GM19372 (cell line): ENCODE data around the gene ZNF630.
"Not testable (repeated sequence)": the region's sequence is repeated elsewhere in the genome, so short reads cannot be mapped to it uniquely, and the experiment has no call there.

Source experiments
- ATAC-seq: cut with Tn5 transposase; IDR thresholded peaks from one replicate; pipeline ENCODE4 v1.9.1; 2021; ENCODE audit warnings: mild to moderate bottlenecking, low read depth, moderate library complexity; ENCODE audit not compliant: unreplicated experiment

ZNF630 gene

DNA sequence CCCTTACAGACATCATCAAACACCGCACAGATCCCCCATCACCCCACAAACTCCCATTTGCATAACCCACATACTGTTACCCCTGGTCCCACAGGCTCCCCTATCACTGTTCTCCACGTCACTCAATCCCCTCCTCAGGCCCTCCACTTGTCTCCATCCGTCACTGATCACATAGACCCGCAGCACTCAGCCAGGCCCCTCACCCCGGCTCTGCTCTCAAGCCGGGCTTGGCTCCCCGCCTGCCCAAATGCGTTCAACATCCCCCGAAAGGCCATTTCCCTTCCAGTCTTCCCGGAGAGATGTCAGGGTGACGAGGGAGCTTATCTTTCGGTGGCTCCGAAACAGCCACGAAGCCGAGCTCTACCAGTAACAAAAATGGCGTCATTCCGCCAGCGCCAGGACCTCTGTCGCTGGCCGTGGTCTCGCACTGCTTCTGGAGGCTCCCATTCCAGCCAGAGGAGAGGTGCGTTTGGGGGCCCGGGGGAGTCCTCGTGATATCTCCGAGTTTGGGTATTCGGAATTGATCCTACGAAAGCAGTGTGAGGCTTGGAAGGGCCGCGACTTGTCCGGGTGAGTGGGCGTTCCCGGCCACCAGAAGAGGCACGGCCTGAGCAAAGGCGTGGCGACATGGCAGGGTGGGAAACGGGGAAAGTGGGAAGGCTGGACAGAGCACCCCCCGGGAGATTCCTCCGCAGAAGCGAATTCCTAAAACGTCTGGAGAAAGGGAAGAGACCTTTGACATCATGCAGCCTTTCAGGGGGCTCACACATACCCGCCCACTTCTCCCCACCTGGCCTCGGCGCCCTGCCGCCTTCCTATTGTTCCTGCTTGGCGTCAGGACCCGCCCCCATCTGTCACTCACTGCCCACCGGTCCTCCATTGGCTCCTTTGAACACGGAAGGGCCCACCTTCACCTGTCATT, at the start of gene ZNF630:
Gene ZNF630 (minus strand): TSS at position 577 of the 922 bp plus-strand sequence. CDS start 4,754 bp downstream, outside the sequence.
- ATAC-seq, result peak; percentile 88

DNA sequence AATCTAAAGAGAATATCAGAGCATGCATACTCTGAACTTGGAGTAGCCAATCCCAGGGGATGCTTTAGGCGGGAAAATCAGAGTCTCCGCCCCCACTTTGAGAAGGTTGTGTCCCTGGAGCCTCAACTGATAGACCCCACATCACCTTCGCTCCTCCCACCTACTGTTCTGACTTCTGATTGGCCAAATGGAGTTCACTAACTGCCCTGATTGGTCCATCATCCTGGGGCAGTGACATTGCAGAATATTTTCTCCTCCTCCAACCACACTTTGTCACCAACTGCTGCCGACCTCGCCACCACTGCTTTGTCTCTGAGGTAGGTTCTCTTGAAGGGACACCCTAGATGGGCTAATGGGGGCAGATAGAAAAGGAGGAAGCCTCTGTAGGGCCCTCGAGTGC, 36.3 kb upstream of the ZNF630 start:
- ATAC-seq, result no peak

DNA sequence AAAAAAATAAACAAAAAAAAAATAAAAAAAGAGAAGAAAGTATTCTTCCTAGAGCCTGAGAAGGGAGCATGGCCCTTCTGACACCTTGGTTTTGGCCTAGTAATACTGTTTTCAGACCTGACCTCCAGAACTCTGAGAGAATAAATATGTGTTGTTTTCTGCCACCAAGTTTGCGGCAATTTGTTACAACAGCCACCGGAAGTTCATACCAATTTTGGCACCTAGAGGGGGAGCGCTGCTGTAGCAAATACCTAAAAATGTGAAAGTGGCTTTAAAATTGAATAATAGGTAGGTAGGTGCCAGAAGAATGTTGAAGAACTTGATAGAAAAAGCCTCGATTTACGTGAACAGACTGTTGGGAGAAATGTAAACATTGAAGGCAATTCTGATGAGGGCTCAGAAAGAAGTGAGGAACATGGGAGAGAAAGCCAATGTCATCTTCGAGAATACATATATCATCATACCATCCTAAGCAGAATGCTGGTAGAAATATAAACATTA, 31.5 kb upstream of the ZNF630 start:
- no peak for ATAC-seq

DNA sequence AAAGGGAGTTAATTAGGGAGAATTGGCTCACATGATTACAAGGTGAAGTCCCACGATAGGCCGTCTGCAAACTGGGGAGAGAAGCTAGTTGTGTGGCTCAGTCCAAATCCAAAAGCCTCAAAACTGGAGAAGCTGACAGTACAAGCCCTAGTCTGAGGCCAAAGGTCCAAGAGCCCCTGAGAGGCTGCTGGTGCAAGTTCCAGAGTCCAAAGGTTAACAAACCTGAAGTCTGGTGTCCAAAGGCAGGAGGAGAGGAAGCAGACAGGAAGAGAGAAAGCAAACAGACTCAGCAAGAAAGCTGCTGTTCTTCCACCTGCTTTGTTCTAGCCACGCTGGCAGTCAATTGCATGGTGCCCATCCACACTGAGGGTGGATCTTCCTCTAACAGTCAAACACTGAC, 30.0 kb upstream of the ZNF630 start:
- ATAC-seq, result no peak

DNA sequence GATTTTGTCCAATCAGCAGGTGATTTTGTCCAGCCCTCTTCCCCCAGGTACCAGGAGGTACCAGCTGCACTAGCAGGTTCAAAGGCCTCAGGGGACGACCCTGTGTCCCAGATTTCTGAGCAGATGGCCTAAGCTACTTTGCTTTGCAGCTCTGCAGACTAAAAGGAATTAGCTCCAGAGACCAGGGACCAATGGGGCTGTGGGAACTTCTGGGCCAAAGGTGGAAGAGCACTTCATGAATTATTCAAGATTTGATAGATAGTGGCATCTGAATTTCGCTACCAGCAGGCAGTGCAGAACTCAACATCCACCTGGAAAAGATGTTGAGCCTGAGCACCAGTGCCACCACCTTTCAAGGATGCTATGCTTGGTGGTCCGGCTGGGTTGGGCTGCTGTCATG, 21.1 kb upstream of the ZNF630 start:
- not testable (repeated sequence) for ATAC-seq

- ATAC-seq, result no peak
Observed at GRCh38 chrX:48090123-48090522, 18.7 kb upstream of the ZNF630 start.

DNA sequence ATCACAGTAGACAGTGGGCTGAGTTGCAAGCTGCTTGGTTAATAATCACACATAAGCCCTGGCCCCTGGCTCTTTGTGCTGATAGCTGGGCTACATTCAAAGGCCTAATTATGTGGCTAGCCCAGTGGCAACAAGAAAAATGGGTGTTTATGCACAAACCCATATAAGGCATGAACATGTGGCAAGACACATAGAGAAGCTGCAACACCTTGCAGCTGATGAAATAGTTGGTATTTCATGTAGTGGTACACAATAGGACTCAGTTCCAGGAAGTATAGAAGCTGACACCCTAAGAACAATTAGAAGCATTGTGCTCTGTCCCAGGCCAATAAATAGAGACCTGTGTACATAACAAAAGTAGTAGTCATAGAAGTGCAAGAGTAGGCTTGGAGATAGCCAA, 14.6 kb upstream of the ZNF630 start:
- no peak for ATAC-seq

DNA sequence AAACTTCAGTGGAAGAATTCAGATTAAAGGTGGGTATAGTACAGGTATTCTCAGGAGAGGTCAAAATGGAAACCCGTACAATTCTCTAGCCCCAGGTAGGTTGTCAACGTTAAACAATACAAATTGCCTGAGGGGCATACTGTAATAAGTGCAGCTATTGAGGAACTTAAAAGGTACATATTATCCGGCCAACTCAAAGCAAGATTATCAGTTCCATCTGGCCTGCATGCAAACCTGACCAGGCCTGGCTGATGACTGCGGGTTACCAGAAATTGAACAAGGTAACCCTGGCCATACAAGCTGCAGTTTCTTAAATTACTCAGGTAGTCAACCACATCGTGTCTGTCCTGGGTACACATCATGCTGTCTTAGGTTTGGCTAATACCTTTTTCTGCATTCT, 12.3 kb upstream of the ZNF630 start:
- ATAC-seq, result no peak

GRCh38 chrX:48083212-48083611, 11.8 kb upstream of the ZNF630 start:
- no peak for ATAC-seq

DNA sequence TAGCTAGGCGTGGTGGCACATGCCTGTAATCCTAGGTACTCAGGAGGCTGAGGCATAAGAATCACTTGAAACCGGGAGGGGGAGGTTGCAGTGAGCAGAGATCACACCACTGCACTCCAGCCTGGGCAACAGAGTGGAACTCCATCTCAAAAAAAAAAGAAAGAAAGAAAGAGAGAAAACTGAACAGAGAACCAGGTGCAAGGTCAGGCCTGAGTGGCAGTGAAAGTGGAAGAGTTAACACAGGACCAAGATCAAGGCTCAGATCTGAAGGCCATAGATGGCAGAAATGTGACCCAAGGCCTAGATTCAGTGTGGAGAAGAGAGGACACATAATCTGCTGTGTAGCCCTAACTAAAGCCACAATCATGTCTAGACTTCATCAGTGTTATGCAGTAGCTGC, 4.9 kb upstream of the ZNF630 start:
- no peak for ATAC-seq

DNA sequence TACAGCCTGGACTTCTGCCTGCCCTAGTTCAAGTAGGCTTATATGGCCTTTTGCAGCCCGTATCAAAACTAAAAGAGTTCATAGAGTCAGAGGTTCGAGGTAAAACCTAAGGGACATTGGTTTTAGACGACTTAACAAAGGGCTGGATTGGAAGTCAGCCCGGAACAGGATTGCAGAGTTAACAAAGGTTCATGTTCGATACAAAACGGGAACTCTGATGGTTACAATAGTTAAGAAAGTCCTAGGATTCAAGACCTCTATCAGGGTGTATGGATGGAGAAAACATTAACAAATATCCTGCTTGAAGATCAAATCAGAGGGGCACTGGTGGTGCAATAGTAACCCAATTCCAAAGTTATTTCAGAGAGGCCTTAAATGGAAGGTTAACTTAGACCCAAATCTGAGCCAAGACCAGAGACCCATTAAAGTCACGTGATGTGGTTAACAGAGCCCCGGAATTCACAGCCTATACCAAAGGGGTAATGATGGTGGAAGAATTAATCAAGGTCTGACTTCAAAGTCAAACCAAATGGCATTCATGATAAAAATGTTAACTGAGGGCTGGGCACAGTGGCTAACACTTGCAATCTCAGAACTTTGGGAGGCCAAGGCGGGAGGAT, 656 bp upstream of the ZNF630 start:
- no peak for ATAC-seq

- ATAC-seq, result no peak
Observed at GRCh38 chrX:48068096-48068887, 3.1 kb downstream of the ZNF630 start.

- ATAC-seq, result no peak
Observed at GRCh38 chrX:48064261-48064660, 7.2 kb downstream of the ZNF630 start.

- ATAC-seq, result no peak
Observed at GRCh38 chrX:48059296-48059639, 12.2 kb downstream of the ZNF630 start.

DNA sequence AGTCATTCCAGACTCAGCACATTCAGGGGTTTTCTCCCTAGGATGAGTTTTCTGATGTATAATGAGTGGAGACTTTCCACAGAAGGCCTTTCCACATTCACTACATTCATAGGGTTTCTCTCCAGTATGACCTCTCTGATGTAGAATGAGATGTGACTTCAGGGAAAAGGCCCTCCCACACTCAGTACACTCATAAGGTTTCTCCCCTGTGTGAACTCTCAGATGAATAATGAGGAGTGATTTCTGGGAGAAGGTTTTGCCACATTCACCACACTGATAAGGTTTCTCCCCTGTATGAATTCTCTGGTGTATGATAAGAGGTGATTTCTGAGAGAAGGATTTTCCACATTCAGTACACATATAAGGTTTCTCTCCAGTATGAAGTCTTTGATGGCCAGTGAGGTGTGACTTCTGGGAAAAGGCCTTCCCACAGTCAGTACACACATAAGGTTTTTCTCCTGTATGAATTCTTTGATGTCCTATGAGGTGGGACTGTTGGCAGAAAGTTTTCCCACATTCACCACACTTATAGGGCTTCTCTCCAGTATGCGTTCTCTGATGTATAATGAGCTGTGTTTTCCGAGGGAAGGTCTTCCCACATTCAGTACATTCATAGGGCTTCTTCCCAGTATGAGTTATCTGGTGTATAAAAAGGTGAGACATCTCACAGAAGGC, 12.7 kb downstream of the ZNF630 start:
- ATAC-seq, result no peak

- ATAC-seq, result no peak
Observed at GRCh38 chrX:48046846-48047245, 24.6 kb downstream of the ZNF630 start.

- no peak for ATAC-seq
Observed at GRCh38 chrX:48045410-48046311, 25.8 kb downstream of the ZNF630 start.

- ATAC-seq, result no peak
Observed at GRCh38 chrX:48043056-48043455, 28.4 kb downstream of the ZNF630 start.

GRCh38 chrX:48035891-48036290, 35.5 kb downstream of the ZNF630 start:
- ATAC-seq, result no peak
